Testis (tissue), 3 donors: ENCODE data around the gene IL9R. TPM values are rescaled to one million over a fixed set of nuclear protein-coding genes. Genes with fewer than 3 reads are reported as not detected.
"Not testable (repeated sequence)": the region's sequence is repeated elsewhere in the genome, so short reads cannot be mapped to it uniquely, and the experiment has no call there.

ENCODE experiments used
- DNase-seq: peaks from one replicate; pipeline ENCODE4 v3.0.0-alpha.2; 2019
- H3K27ac ChIP-seq, 2 donors: fragments of 200-600 bp; sonication (generic); one replicate each; pipeline ENCODE4 v1.5.1; 2019
- H3K27me3 ChIP-seq: fragments of 200-600 bp; sonication (generic); one replicate; pipeline ENCODE4 v1.5.1; 2019
- H3K36me3 ChIP-seq: fragments of 200-600 bp; sonication (generic); one replicate; pipeline ENCODE4 v1.5.1; 2017; ENCODE audit warnings: low read depth; ENCODE audit errors: missing control alignments
- H3K4me1 ChIP-seq: fragments of 200-600 bp; sonication (generic); one replicate; pipeline ENCODE4 v1.5.1; 2019
- H3K4me3 ChIP-seq, 2 donors: fragments of 200-600 bp; sonication (generic); one replicate each; pipeline ENCODE4 v1.5.1; 2017 to 2019
- H3K9me3 ChIP-seq: fragments of 200-600 bp; sonication (generic); one replicate; pipeline ENCODE4 v1.5.1; 2017
- WGBS, 2 donors: methylation state at CpG; one replicate each; pipeline ENCODE4 v1.1.5; 2018; 5-methylcytosine and 5-hydroxymethylcytosine counted together
- intact Hi-C: fragments of 100-400 bp; cut with DNase I; formaldehyde crosslinking; loops from one replicate; pipeline ENCODE4 v1.15.1; 2023; ENCODE audit warnings: low total_unique reads
- polyA plus RNA-seq: library from polyadenylated mRNA; stranded (reverse); fragments of 350-450 nt; fragmentation: Illumina TruSeq; extraction: RNeasy Lipid Tissue Mini Kit (QIAGEN cat#74804); gene quantifications from one replicate; pipeline ENCODE4 v1.2.3, GENCODE V29; 2014; ENCODE audit warnings: low read depth, low replicate concordance; ENCODE audit not compliant: insufficient read depth
- total RNA-seq, 2 donors: library from RNA; depleted of rRNA; stranded (reverse); fragments of >200 nt; gene quantifications; one replicate each; pipeline ENCODE4 v1.2.3, GENCODE V29; 2016

The IL9R gene
- total and polyA plus RNA-seq, 3 donors from 2014 or later = 0.24 to 0.31 TPM; not detected in 1

- H3K9me3 ChIP-seq, H3K27me3 ChIP-seq, H3K36me3 ChIP-seq, DNase-seq, H3K27ac ChIP-seq, H3K4me3 ChIP-seq, H3K4me1 ChIP-seq, intact Hi-C loops: not testable (repeated sequence)
- WGBS, 2 donors = 40% methylated on average over 1 of the region's 5 CpGs; no CpG with 5 or more reads in 1 of the 2 donors
These were observed 22.4 kb downstream of the IL9R start for GRCh38 chrX:156019846-156020245.

GRCh38 chrX:156023002-156023401 is 25.5 kb downstream of the IL9R start:
- H3K9me3 ChIP-seq, H3K27me3 ChIP-seq, DNase-seq, H3K27ac ChIP-seq, intact Hi-C loops, H3K36me3 ChIP-seq, H3K4me3 ChIP-seq, H3K4me1 ChIP-seq: not testable (repeated sequence)
- WGBS, 2 donors = 67% methylated on average over 8 of the region's 9 CpGs; no CpG with 5 or more reads in 1 of the 2 donors

- H3K36me3 ChIP-seq, H3K27me3 ChIP-seq, intact Hi-C loops, H3K27ac ChIP-seq, H3K4me3 ChIP-seq, DNase-seq, H3K4me1 ChIP-seq, H3K9me3 ChIP-seq: not testable (repeated sequence)
- 65 to 83% methylated on average over 9 to 13 of the region's 17 CpGs for WGBS, 2 donors
These were observed 27.5 kb downstream of the IL9R start for GRCh38 chrX:156024949-156025492.

- H3K9me3 ChIP-seq, intact Hi-C loops, H3K36me3 ChIP-seq, DNase-seq, H3K4me3 ChIP-seq, H3K4me1 ChIP-seq, H3K27ac ChIP-seq, H3K27me3 ChIP-seq: not testable (repeated sequence)
- no CpG with 5 or more reads among the region's 73 CpGs for WGBS, 2 donors
These were observed 31.2 kb downstream of the IL9R start for GRCh38 chrX:156028653-156029237.

GRCh38 chrX:156029296-156029695 is 31.8 kb downstream of the IL9R start:
- H3K9me3 ChIP-seq, H3K27ac ChIP-seq, H3K4me1 ChIP-seq, H3K4me3 ChIP-seq, H3K27me3 ChIP-seq, intact Hi-C loops, H3K36me3 ChIP-seq, DNase-seq: not testable (repeated sequence)
- 72% methylated on average over 12 of the region's 46 CpGs; no CpG with 5 or more reads in 1 of the 2 donors for WGBS, 2 donors

- intact Hi-C loops, H3K4me1 ChIP-seq, H3K4me3 ChIP-seq, H3K27ac ChIP-seq, H3K36me3 ChIP-seq, H3K9me3 ChIP-seq, H3K27me3 ChIP-seq, DNase-seq: not testable (repeated sequence)
- no CpG with 5 or more reads among the region's 9 CpGs for WGBS, 2 donors
These were observed 32.4 kb downstream of the IL9R start for GRCh38 chrX:156029707-156030442.

- H3K27ac ChIP-seq, H3K4me1 ChIP-seq, DNase-seq, H3K4me3 ChIP-seq, H3K9me3 ChIP-seq, H3K27me3 ChIP-seq, H3K36me3 ChIP-seq, intact Hi-C loops: not testable (repeated sequence)
These were observed 33.0 kb downstream of the IL9R start for GRCh38 chrX:156030474-156030873.

Other genes starting within 250 kb of the IL9R start
- 10 to 100 TPM; 30.2 to 32.1 TPM for gene VAMP7, start 116.4 kb upstream of the IL9R start, total RNA-seq
- gene VAMP7, start 116.4 kb upstream of the IL9R start, polyA plus RNA-seq = 30.4 TPM